Posterior vena cava (tissue), 2 donors: ENCODE measurements around the gene SEZ6L2. TPM values are rescaled to one million over a fixed set of nuclear protein-coding genes. Genes with fewer than 3 reads are reported as not detected.
"Not testable (repeated sequence)": the region's sequence is repeated elsewhere in the genome, so short reads cannot be mapped to it uniquely, and the experiment has no call there.

ENCODE experiments used
- DNase-seq: peaks from one replicate; pipeline ENCODE4 v3.0.0-alpha.2; 2020; ENCODE audit warnings: low spot score
- intact Hi-C, 2 donors: fragments of 100-400 bp; cut with DNase I; formaldehyde crosslinking; loops; one replicate each; pipeline versions ENCODE4 v1.14.1 to v1.14.2; 2022 to 2023
- total RNA-seq, 2 donors: library from RNA; stranded (reverse); fragmentation: NEBNext Ultra II Directional; extraction: Animal tissue kit (Norgen Biotek cat#: 25700); gene quantifications; one replicate each; pipeline ENCODE4 v1.2.1, GENCODE V29; 2021
- donor health status: DM: yes; HTN: yes; CAD: no.
- donor health status: DM: yes; HTN: yes; CAD: no.

The SEZ6L2 gene
- total RNA-seq, 2 donors from 2014 or later = 0.86 to 1.2 TPM

DNA sequence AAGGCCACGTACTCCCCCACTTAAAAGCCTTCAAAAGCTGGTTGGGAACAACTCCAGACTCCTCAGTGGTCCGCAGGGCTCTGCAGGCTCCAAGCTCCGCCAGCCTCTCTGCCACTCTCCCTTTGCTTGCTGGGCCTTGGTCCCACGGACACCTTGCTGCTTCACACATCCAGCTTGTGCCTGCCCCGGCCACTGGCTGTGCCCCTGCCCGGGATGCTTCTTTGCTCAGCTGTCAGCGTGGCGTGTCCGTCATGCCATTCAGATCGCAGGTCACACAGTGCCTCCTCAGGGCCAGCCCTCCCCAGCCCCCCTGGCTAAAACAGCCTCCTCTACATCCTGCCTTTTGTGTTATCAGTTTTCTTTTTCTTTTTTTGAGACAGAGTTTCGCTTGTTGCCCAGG, 12.7 kb upstream of the SEZ6L2 start:
- intact Hi-C loops = no loop called here
- no peak for DNase-seq

- DNase-seq = no peak
- intact Hi-C loops = no loop called here
These were observed 12.3 kb upstream of the SEZ6L2 start for GRCh38 chr16:29911676-29912010.

- DNase-seq = no peak
- intact Hi-C loops = no loop called here
These were observed 11.7 kb upstream of the SEZ6L2 start for GRCh38 chr16:29910819-29911675.

GRCh38 chr16:29909851-29910250, 10.5 kb upstream of the SEZ6L2 start:
- DNase-seq, intact Hi-C loops: not testable (repeated sequence)

DNA sequence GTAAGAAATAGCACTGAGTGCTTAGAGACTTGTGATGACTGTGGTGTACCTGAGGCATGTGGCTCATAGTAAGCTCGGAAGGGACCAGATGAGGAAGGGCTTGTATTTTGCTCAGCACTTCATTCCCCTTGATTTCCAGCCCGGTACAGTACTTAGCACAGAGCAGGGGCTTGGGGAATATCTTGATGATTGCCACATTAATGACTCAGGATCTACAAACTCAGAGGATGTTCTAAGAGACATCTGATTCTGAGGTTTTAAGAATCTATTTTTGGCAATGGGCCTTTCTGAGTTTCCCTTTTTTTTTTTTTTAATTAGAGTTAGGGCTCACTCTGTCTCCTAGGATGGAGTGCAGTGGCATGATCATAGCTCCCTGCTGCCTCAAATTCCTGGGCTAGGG, 10.0 kb upstream of the SEZ6L2 start:
- DNase-seq = no peak
- intact Hi-C loops = no loop called here

DNA sequence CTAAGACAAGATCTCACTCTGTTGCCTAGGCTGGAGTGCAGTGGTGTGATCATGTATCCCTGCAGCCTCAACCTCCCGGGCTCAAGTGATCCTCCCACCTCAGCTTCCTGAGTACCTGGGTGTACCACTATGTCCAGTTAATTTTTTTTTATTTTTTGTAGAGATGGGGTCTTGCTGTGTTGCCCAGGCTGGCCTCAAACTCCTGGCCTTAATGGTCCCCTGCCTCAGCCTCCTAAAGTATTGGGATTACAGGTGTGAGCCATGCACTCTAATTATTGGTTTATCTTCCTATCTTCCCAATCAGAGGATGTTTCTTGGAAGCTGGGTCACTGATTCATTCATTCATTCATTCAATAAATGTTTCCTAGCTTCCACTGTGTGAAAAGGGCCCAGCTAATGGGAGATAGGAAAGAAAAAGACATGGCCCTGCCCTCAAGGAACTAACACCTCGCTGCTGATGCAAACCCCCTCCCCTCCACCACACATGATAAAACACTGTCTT, 9.4 kb upstream of the SEZ6L2 start:
- intact Hi-C loops = no loop called here
- DNase-seq = peak; percentile 9

DNA sequence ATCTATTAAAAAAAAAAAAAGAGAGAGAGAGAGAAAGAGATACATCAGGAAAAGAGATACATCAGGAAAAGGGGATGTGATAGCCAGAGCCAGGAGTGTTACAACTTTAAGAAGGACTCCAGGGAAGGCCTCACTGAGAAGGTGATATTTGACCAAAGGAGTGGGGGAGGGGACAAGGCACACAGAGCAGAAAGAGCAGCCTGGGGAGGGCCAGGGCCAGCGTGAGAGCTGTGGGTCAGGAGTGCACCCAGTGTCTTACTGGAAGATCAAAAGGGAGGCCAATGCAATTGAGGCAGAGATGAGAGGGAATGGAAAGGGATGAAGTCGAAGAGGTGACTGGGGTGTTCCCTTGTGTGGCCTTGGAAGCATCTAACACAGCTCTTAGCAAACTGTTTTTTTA, 8.6 kb upstream of the SEZ6L2 start:
- DNase-seq = no peak
- intact Hi-C loops = no loop called here

- intact Hi-C loops = no loop called here
- DNase-seq = peak; percentile 64
These were observed 7.3 kb upstream of the SEZ6L2 start for GRCh38 chr16:29906520-29907244.

DNA sequence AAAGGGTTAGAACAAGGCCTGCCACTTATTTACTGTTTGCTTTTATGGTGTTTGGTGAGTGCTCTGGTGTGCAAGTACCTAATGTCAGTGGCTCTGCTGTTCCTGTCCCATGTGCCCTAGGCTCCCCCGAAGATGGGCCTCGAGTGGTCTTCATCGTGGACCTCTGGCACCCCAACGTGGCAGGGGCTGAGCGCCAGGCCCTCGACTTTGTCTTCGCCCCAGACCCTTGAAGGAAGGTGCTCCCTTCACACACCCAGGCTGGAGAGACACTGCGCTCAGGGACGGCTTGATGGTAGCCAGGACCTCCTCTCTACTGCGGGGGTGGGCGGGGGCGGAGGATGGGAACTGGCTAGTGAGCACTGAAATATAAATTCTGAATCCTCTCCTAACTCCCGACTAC, 6.3 kb upstream of the SEZ6L2 start:
- DNase-seq = no peak
- intact Hi-C loops = no loop called here

- intact Hi-C loops = no loop called here
- no peak for DNase-seq
These were observed 5.6 kb upstream of the SEZ6L2 start for GRCh38 chr16:29904947-29905346.

- no peak for DNase-seq
- intact Hi-C loops = no loop called here
These were observed 4.2 kb upstream of the SEZ6L2 start for GRCh38 chr16:29903590-29903989.

DNA sequence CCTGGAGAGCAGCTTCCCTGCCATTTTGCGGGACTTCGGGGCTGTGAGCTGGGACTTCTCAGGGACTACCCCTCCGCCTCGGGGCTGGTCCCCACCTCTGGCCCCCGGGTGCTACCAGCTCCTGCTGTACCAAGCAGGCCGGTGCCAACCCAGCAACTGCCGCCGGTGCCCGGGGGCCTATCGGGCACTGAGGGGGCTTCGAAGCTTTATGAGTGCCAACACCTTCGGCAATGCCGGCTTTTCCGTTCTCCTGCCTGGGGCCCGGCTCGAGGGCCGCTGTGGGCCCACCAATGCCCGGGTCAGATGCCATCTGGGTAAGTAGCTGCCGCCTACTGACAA, 2.2 kb upstream of the SEZ6L2 start:
- intact Hi-C loops = no loop called here

DNA sequence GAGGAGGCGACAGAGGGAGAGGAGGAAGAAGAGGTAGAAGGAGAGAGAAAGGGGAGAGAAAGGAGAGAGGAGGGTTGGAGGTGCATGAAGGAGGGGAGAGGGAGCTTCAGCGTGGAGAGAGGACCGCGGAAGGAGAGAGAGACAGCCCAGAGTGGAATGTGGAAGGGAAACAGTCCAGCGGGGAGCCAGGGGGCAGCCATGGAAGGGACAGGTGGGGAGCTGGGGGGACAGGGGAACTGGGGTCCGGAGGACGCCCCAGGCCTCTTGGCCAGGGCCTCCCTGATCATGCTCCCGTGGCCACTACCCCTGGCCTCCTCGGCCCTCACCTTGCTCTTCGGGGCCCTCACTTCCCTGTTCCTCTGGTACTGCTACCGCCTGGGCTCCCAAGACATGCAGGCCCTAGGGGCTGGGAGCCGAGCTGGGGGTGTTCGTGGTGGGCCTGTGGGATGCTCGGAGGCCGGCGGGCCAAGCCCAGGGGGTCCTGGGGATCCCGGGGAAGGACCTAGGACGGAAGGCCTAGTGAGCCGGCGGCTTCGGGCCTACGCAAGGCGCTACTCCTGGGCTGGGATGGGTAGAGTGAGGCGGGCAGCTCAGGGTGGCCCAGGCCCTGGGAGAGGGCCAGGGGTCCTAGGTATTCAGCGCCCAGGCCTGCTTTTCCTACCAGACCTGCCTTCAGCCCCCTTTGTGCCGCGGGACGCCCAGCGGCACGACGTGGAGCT, 1.7 kb upstream of the SEZ6L2 start:
- DNase-seq = no peak
- intact Hi-C loops = no loop called here

More for the DNA sequence above, 2.2 kb upstream of the SEZ6L2 start:
- DNase-seq = no peak

GRCh38 chr16:29900102-29900887, 945 bp upstream of the SEZ6L2 start, which contains the start of gene ASPHD1:
Gene ASPHD1 (plus strand): TSS chr16:29900488. CDS start chr16:29900972, 484 bp downstream.
- intact Hi-C loops = no loop called here
- DNase-seq = peak; percentile 85

DNA sequence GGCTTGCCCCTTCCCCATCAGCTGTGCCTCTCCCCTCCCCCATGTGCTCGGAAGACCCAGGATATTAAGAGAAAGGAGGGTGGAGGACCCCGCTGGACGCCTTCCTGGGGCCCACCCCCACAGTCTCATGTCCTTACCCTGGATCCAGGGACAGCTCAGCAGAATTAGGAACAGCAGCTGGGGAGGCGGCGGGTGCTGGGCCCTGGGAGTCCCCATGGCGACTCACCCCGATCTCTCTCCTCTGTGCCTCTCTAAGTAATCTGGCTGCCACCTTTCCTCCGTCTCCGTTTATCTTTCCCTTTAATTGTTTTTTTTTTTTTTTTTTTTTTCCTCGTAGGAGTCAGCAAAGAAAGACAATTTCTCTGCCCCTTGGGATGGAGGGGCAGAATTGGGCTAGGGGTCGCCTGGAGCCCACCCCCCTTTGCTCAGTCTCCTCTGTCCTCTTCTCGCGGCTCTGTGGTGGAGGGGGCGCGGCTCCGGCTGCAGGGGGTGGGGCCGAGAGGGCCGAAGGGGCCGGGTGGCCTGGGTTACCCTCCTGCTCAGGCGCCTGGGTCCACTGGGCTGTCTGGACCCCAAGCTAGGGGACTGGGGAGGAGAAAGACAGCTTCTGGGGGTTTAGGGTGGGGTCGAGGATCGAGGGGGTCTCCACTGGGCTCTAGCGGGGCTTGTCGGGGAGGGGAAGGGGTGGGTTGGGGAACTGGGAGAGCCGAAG, 390 bp downstream of the SEZ6L2 start:
- intact Hi-C loops = no loop called here
- no peak for DNase-seq

GRCh38 chr16:29898135-29898803, 1.1 kb downstream of the SEZ6L2 start:
- intact Hi-C loops = no loop called here
- no peak for DNase-seq

DNA sequence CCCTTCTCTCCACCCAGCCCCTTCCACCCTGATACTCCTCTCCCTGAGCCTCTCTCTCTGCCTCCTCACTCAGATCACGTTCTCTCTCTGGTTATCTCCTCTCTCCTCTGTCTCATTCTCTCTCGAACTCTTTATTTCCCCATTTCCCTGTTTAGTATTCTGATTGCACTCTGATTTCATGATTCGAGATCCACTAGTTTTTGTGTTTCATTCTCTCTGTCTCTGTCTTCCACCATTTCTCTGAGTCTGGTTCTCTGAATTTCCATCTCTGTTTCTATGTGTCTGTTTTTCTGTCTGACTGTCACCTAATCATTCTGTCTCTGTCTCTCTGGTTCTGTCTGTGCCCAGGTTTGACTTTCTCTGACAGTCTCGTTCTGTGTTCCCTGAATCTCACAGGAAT, 2.0 kb downstream of the SEZ6L2 start:
- intact Hi-C loops = no loop called here

GRCh38 chr16:29896841-29897240, 2.5 kb downstream of the SEZ6L2 start:
- no peak for DNase-seq
- intact Hi-C loops = no loop called here

More for the DNA sequence above, 2.0 kb downstream of the SEZ6L2 start:
- DNase-seq = no peak
